H9 (cell line): Measurements from ENCODE around the gene OPN1SW. TPM values are rescaled to one million over a fixed set of nuclear protein-coding genes. Genes with fewer than 3 reads are reported as not detected.

Experiments used
- DNase-seq: peaks from one replicate; pipeline ENCODE4 v3.0.0-alpha.2; 2017
- H2AFZ ChIP-seq: one replicate; pipeline ENCODE4 v1.6.1; 2013; ENCODE audit warnings: mild to moderate bottlenecking, low read length, control low read depth, moderate library complexity
- H2AK5ac ChIP-seq: 2 replicates; pipeline ENCODE4 v1.6.1; 2013; ENCODE audit warnings: low read length, control low read depth, mixed read lengths; ENCODE audit not compliant: insufficient read length
- H2BK120ac ChIP-seq: one replicate; pipeline ENCODE4 v1.6.1; 2013; ENCODE audit warnings: low read depth, mild to moderate bottlenecking, low read length, control low read depth, inconsistent platforms; ENCODE audit not compliant: poor library complexity, severe bottlenecking
- H2BK12ac ChIP-seq: 2 replicates; pipeline ENCODE4 v1.6.1; 2013; ENCODE audit warnings: low read length, control low read depth, mixed read lengths, low read depth; ENCODE audit not compliant: insufficient read length
- H2BK15ac ChIP-seq: 2 replicates; pipeline ENCODE4 v1.6.1; 2013; ENCODE audit warnings: low read depth, low read length, control low read depth
- H2BK20ac ChIP-seq: one replicate; pipeline ENCODE4 v1.6.1; 2013; ENCODE audit warnings: low read depth, mild to moderate bottlenecking, low read length, control low read depth, inconsistent platforms; ENCODE audit not compliant: poor library complexity, severe bottlenecking
- H2BK5ac ChIP-seq: 2 replicates; pipeline ENCODE4 v1.6.1; 2013; ENCODE audit warnings: low read length, control low read depth, mixed read lengths; ENCODE audit not compliant: insufficient read length
- H3K14ac ChIP-seq: 2 replicates; pipeline ENCODE4 v1.6.1; 2013; ENCODE audit warnings: low read length, control low read depth; ENCODE audit not compliant: insufficient read depth
- H3K18ac ChIP-seq: 2 replicates; pipeline ENCODE4 v1.6.1; 2013; ENCODE audit warnings: low read depth, mild to moderate bottlenecking, mixed read lengths, low read length, control low read depth; ENCODE audit not compliant: insufficient read length
- H3K23ac ChIP-seq: 2 replicates; pipeline ENCODE4 v1.6.1; 2013; ENCODE audit warnings: low read length, control low read depth, mixed read lengths, low read depth; ENCODE audit not compliant: insufficient read length
- H3K23me2 ChIP-seq: 2 replicates; pipeline ENCODE4 v1.6.1; 2013; ENCODE audit warnings: low read depth, mild to moderate bottlenecking, mixed read lengths, low read length, control low read depth; ENCODE audit not compliant: insufficient read length, poor library complexity, severe bottlenecking
- H3K27ac ChIP-seq: 2 replicates; pipeline ENCODE4 v1.5.1; 2013; ENCODE audit warnings: low read length, control low read depth, mixed read lengths, low read depth; ENCODE audit not compliant: insufficient read length
- H3K27me3 ChIP-seq: 2 replicates; pipeline ENCODE4 v1.6.1; 2013; ENCODE audit warnings: low read length, control low read depth, inconsistent platforms; ENCODE audit not compliant: insufficient read depth
- H3K4ac ChIP-seq: 2 replicates; pipeline ENCODE4 v1.6.1; 2013; ENCODE audit warnings: low read depth, mild to moderate bottlenecking, control low read depth, inconsistent platforms, low read length, moderate library complexity
- H3K4me1 ChIP-seq: 2 replicates; pipeline ENCODE4 v1.6.1; 2013; ENCODE audit warnings: low read length, control low read depth, inconsistent platforms; ENCODE audit not compliant: insufficient read depth
- H3K4me2 ChIP-seq: 2 replicates; pipeline ENCODE4 v1.6.1; 2013; ENCODE audit warnings: low read length, control low read depth, mixed read lengths; ENCODE audit not compliant: insufficient read length, insufficient read depth
- H3K56ac ChIP-seq: 2 replicates; pipeline ENCODE4 v1.6.1; 2013; ENCODE audit warnings: low read depth, mild to moderate bottlenecking, mixed read lengths, low read length, control low read depth; ENCODE audit not compliant: insufficient read length
- H3K79me1 ChIP-seq: 2 replicates; pipeline ENCODE4 v1.6.1; 2013; ENCODE audit warnings: low read depth, mild to moderate bottlenecking, moderate library complexity, low read length, control low read depth, inconsistent platforms; ENCODE audit not compliant: insufficient read depth, poor library complexity, severe bottlenecking
- H3K79me2 ChIP-seq: 2 replicates; pipeline ENCODE4 v1.6.1; 2013; ENCODE audit warnings: low read length, control low read depth, inconsistent platforms; ENCODE audit not compliant: insufficient read depth
- H3K9ac ChIP-seq: 2 replicates; pipeline ENCODE4 v1.6.1; 2013; ENCODE audit warnings: low read length, control low read depth, mixed read lengths; ENCODE audit not compliant: insufficient read length; ENCODE audit errors: extremely low read depth
- H3K9me3 ChIP-seq: one replicate; pipeline ENCODE4 v1.6.1; 2013; ENCODE audit warnings: low read depth, low read length, inconsistent platforms; ENCODE audit not compliant: control insufficient read depth
- H3T11ph ChIP-seq: one replicate; pipeline ENCODE4 v1.6.1; 2013; ENCODE audit warnings: mild to moderate bottlenecking, low read length, control low read depth, inconsistent platforms
- H4K20me1 ChIP-seq: one replicate; pipeline ENCODE4 v1.6.1; 2013; ENCODE audit not compliant: control insufficient read depth, insufficient read length, insufficient read depth
- H4K5ac ChIP-seq: 2 replicates; pipeline ENCODE4 v1.6.1; 2013; ENCODE audit warnings: low read depth, mild to moderate bottlenecking, mixed read lengths, low read length, control low read depth; ENCODE audit not compliant: insufficient read length
- H4K8ac ChIP-seq: replicated peaks from 2 replicates; pipeline ENCODE4 v1.6.1; 2013; ENCODE audit warnings: low read length, control low read depth, mixed read lengths, low read depth; ENCODE audit not compliant: insufficient read length
- H4K91ac ChIP-seq: 2 replicates; pipeline ENCODE4 v1.6.1; 2013; ENCODE audit warnings: low read depth, mild to moderate bottlenecking, moderate library complexity, mixed read lengths, low read length, control low read depth; ENCODE audit not compliant: insufficient read length
- H3K27ac Mint-ChIP-seq, 3 experiments: 2 replicates in 2 of 3; 3 replicates in 1 of 3; pipeline ENCODE4 v1.8.0; 2020 to 2021; ENCODE audit warnings: mixed read lengths in 3 of 3, mild to moderate bottlenecking in 1 of 3, moderate library complexity in 1 of 3
- H3K27me3 Mint-ChIP-seq: 2 replicates; pipeline ENCODE4 v1.8.0; 2021; ENCODE audit warnings: low read depth, mild to moderate bottlenecking, moderate library complexity, mixed read lengths
- H3K36me3 Mint-ChIP-seq, 3 experiments: 2 replicates in 2 of 3; 3 replicates in 1 of 3; pipeline ENCODE4 v1.8.0; 2020 to 2021; ENCODE audit warnings: low read depth in 3 of 3, mixed read lengths in 3 of 3; ENCODE audit not compliant: insufficient read depth in 1 of 3
- H3K4me1 Mint-ChIP-seq, 2 experiments: 2 replicates each; pipeline ENCODE4 v1.8.0; 2020; ENCODE audit warnings: mixed read lengths in 2 of 2
- H3K4me3 Mint-ChIP-seq, 2 experiments: 2 replicates in 1 of 2; 3 replicates in 1 of 2; pipeline ENCODE4 v1.8.0; 2020 to 2021; ENCODE audit warnings: mild to moderate bottlenecking in 2 of 2, mixed read lengths in 2 of 2, moderate library complexity in 1 of 2
- H3K9me3 Mint-ChIP-seq, 2 experiments: 2 replicates in 1 of 2; 3 replicates in 1 of 2; pipeline ENCODE4 v1.8.0; 2020; ENCODE audit warnings: mild to moderate bottlenecking in 2 of 2, mixed read lengths in 2 of 2, moderate library complexity in 1 of 2
- WGBS: extraction: QIAGEN DNeasy Blood & Tissue Kit; methylation state at CpG from one replicate; pipeline ENCODE4 v1.1.7; 2013; ENCODE audit warnings: missing lambda C conversion rate, low lambda C conversion rate, mixed read lengths; ENCODE audit not compliant: insufficient read length; ENCODE audit errors: extremely low coverage; 5-methylcytosine and 5-hydroxymethylcytosine counted together
- total RNA-seq: library from RNA; stranded (reverse); gene quantifications from 2 replicates; pipeline ENCODE4 v1.2.1, GENCODE V29; 2021
- TF ChIP-seq, protein P1 (sequence below): fragments of 200-600 bp; sonication (generic); conservative IDR thresholded peaks from 3 replicates; pipeline ENCODE4 v1.8.0; 2021; ENCODE audit warnings: antibody characterized with exemption, mild to moderate bottlenecking

OPN1SW gene
- total RNA-seq, 1 experiment from 2014 or later: not detected

DNA sequence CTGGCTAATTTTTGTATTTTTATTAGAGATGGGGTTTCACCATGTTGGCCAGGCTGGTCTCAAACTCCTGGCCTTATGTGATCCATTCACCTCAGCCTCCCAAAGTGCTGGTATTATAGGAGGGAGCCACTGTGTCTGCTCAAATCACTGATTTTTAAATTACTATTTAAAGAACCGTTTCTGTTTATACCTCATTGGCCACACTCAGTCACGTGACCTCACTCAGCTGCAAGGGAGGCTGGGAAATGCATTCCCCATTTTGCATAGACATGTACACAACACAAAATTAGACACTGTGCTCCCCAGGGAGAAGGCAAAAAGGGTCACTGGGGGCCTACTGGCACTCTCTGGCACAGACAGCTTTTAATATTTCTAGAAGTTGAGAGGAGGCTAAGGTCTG is 50.1 kb downstream of the OPN1SW start:
- no peaks in the 10 kb centered on the region for H3K9me3 Mint-ChIP-seq
- H3K4me2 ChIP-seq: no peak overlapping the region
- no peak overlapping the region for H2AK5ac ChIP-seq
- no peak for DNase-seq
- H3K9ac ChIP-seq: no peak overlapping the region
- H4K5ac ChIP-seq: no peak overlapping the region
- H3T11ph ChIP-seq: no peak overlapping the region
- no peak overlapping the region for H3K4ac ChIP-seq
- no peaks in the 10 kb centered on the region for H3K27me3 ChIP-seq
- peaks cover 2% of the 10 kb centered on the region; the same call in 1 of the 2 replicates for H3K27me3 Mint-ChIP-seq
- H3K23me2 ChIP-seq: no peaks in the 10 kb centered on the region
- no peaks in the 10 kb centered on the region for H3K36me3 Mint-ChIP-seq
- no peaks in the 10 kb centered on the region for H3K4me1 ChIP-seq
- no peaks in the 10 kb centered on the region for H3K9me3 ChIP-seq
- no peak overlapping the region for H2BK20ac ChIP-seq
- H3K27ac ChIP-seq: no peak overlapping the region
- H2BK120ac ChIP-seq: no peak overlapping the region
- no peak overlapping the region for H3K56ac ChIP-seq
- no peak overlapping the region for H2BK15ac ChIP-seq
- H2BK12ac ChIP-seq: no peak overlapping the region
- H2AFZ ChIP-seq: no peak overlapping the region
- no peaks in the 10 kb centered on the region for H3K79me2 ChIP-seq
- H3K79me1 ChIP-seq: no peaks in the 10 kb centered on the region
- no CpG with 5 or more reads among the region's 2 CpGs for WGBS
- H3K23ac ChIP-seq: no peak overlapping the region
- peaks cover 5 to 13% of the 10 kb centered on the region in 2 experiments; a peak in 3 of 4 replicates for H3K4me1 Mint-ChIP-seq
- no peak overlapping the region for H3K27ac Mint-ChIP-seq
- no peak overlapping the region for H4K8ac ChIP-seq
- H2BK5ac ChIP-seq: no peak overlapping the region
- H3K18ac ChIP-seq: no peak overlapping the region
- TF ChIP-seq, protein P1, sequence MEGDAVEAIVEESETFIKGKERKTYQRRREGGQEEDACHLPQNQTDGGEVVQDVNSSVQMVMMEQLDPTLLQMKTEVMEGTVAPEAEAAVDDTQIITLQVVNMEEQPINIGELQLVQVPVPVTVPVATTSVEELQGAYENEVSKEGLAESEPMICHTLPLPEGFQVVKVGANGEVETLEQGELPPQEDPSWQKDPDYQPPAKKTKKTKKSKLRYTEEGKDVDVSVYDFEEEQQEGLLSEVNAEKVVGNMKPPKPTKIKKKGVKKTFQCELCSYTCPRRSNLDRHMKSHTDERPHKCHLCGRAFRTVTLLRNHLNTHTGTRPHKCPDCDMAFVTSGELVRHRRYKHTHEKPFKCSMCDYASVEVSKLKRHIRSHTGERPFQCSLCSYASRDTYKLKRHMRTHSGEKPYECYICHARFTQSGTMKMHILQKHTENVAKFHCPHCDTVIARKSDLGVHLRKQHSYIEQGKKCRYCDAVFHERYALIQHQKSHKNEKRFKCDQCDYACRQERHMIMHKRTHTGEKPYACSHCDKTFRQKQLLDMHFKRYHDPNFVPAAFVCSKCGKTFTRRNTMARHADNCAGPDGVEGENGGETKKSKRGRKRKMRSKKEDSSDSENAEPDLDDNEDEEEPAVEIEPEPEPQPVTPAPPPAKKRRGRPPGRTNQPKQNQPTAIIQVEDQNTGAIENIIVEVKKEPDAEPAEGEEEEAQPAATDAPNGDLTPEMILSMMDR: no peak
- H3K4me3 Mint-ChIP-seq: no peak overlapping the region
- no peak overlapping the region for H3K14ac ChIP-seq
- H4K91ac ChIP-seq: no peak overlapping the region
- no peaks in the 10 kb centered on the region for H4K20me1 ChIP-seq
